HG03060 (cell line): ENCODE results near the gene PCDHA3.
"Not testable (repeated sequence)": the region's sequence is repeated elsewhere in the genome, so short reads cannot be mapped to it uniquely, and the experiment has no call there.

ENCODE experiments used
- ATAC-seq: cut with Tn5 transposase; IDR thresholded peaks from one replicate; pipeline ENCODE4 v1.9.1; 2021; ENCODE audit warnings: low read depth, moderate number of reproducible peaks; ENCODE audit not compliant: unreplicated experiment

The PCDHA3 gene

DNA sequence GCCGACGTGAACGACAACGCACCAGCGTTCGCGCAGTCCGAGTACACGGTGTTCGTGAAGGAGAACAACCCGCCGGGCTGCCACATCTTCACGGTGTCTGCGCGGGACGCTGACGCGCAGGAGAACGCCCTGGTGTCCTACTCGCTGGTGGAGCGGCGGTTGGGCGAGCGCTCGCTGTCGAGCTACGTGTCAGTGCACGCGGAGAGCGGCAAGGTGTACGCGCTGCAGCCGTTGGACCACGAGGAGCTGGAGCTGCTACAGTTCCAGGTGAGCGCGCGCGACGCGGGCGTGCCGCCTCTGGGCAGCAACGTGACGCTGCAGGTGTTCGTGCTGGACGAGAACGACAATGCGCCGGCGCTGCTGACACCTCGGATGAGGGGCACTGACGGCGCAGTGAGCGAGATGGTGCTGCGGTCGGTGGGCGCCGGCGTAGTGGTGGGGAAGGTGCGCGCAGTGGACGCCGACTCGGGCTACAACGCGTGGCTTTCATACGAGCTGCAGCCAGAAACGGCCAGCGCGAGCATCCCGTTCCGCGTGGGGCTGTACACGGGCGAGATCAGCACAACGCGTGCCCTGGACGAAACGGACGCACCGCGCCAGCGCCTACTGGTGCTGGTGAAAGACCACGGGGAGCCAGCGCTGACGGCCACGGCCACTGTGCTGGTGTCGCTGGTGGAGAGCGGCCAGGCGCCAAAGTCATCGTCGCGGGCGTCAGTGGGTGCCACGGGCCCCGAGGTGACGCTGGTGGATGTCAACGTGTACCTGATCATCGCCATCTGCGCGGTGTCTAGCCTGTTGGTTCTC is 49.2 kb downstream of the PCDHA3 start:
- not testable (repeated sequence) for ATAC-seq
